ENCODE data around the gene PDP2. TPM values are rescaled to one million over a fixed set of nuclear protein-coding genes. Genes with fewer than 3 reads are reported as not detected.
"Not testable (repeated sequence)": the region's sequence is repeated elsewhere in the genome, so short reads cannot be mapped to it uniquely, and the experiment has no call there.

PDP2 gene
- total RNA-seq, 1 donor from 2014 or later = 18.0 TPM

- TF ChIP-seq CTCF (conservative IDR thresholded peaks at IDR 0.05) = no peak
- H3K4me3 Mint-ChIP-seq = no peak overlapping the region
- DNase-seq (ENCODE audit: low read depth, low spot score) = no peak
- no peaks in the 10 kb centered on the region for H3K9me3 Mint-ChIP-seq
- H3K4me1 Mint-ChIP-seq = peaks cover 4% of the 10 kb centered on the region
- H3K27me3 Mint-ChIP-seq (ENCODE audit: low read depth) = no peaks in the 10 kb centered on the region
- H3K36me3 Mint-ChIP-seq (ENCODE audit: low read depth) = no peaks in the 10 kb centered on the region
- H3K27ac Mint-ChIP-seq (ENCODE audit: unreplicated experiment) = no peak overlapping the region
Observed at GRCh38 chr16:66862023-66862520, 18.2 kb upstream of the PDP2 start.

- no peak for TF ChIP-seq CTCF (conservative IDR thresholded peaks at IDR 0.05)
- Mint-ChIP-seq H3K9me3 (no peaks in the 10 kb centered on the region), H3K4me1 (peaks cover 8% of the 10 kb centered on the region), H3K4me3 (no peak overlapping the region), H3K27ac (ENCODE audit: unreplicated experiment) (no peak overlapping the region), H3K27me3 (ENCODE audit: low read depth) (no peaks in the 10 kb centered on the region), H3K36me3 (ENCODE audit: low read depth) (no peaks in the 10 kb centered on the region)
- no peak for DNase-seq (ENCODE audit: low read depth, low spot score)
Observed at GRCh38 chr16:66863707-66864106, 16.6 kb upstream of the PDP2 start.

- Mint-ChIP-seq H3K9me3 (no peaks in the 10 kb centered on the region), H3K4me3 (no peak overlapping the region), H3K36me3 (ENCODE audit: low read depth) (no peaks in the 10 kb centered on the region), H3K27ac (ENCODE audit: unreplicated experiment) (no peak overlapping the region), H3K27me3 (ENCODE audit: low read depth) (peaks cover 3% of the 10 kb centered on the region), H3K4me1 (peaks cover 19% of the 10 kb centered on the region)
- DNase-seq (ENCODE audit: low read depth, low spot score) = no peak
- no peak for TF ChIP-seq CTCF (conservative IDR thresholded peaks at IDR 0.05)
Observed at GRCh38 chr16:66869424-66869823, 10.9 kb upstream of the PDP2 start.

- not testable (repeated sequence) for H3K36me3 Mint-ChIP-seq (ENCODE audit: low read depth); H3K27me3 Mint-ChIP-seq (ENCODE audit: low read depth); DNase-seq (ENCODE audit: low read depth, low spot score); H3K9me3 Mint-ChIP-seq; H3K27ac Mint-ChIP-seq (ENCODE audit: unreplicated experiment)
- Mint-ChIP-seq H3K4me1 (peaks cover 24% of the 10 kb centered on the region), H3K4me3 (peak overlapping the region; percentile 44)
Observed at GRCh38 chr16:66871363-66871762, 9.0 kb upstream of the PDP2 start.

GRCh38 chr16:66871840-66872239, 8.5 kb upstream of the PDP2 start:
- Mint-ChIP-seq H3K4me1 (peaks cover 24% of the 10 kb centered on the region), H3K9me3 (no peaks in the 10 kb centered on the region), H3K4me3 (no peak overlapping the region), H3K27ac (ENCODE audit: unreplicated experiment) (no peak overlapping the region), H3K36me3 (ENCODE audit: low read depth) (no peaks in the 10 kb centered on the region), H3K27me3 (ENCODE audit: low read depth) (peaks cover 3% of the 10 kb centered on the region)
- DNase-seq (ENCODE audit: low read depth, low spot score) = no peak
- TF ChIP-seq CTCF (conservative IDR thresholded peaks at IDR 0.05) = no peak

GRCh38 chr16:66872559-66872942, 7.8 kb upstream of the PDP2 start:
- Mint-ChIP-seq H3K9me3 (no peaks in the 10 kb centered on the region), H3K4me3 (no peak overlapping the region), H3K4me1 (peaks cover 24% of the 10 kb centered on the region), H3K36me3 (ENCODE audit: low read depth) (no peaks in the 10 kb centered on the region), H3K27ac (ENCODE audit: unreplicated experiment) (no peak overlapping the region), H3K27me3 (ENCODE audit: low read depth) (peaks cover 3% of the 10 kb centered on the region)
- no peak for TF ChIP-seq CTCF (conservative IDR thresholded peaks at IDR 0.05)
- no peak for DNase-seq (ENCODE audit: low read depth, low spot score)
